WTC11 (cell line): ENCODE results near the gene COL4A2. TPM values are rescaled to one million over a fixed set of nuclear protein-coding genes. Genes with fewer than 3 reads are reported as not detected.

ENCODE experiments used
- ATAC-seq: fragments of 200-7000 bp; cut with Tn5 transposase; 2 replicates; pipeline ENCODE4 v1.10.0; 2021; ENCODE audit warnings: mild to moderate bottlenecking, moderate library complexity
- CTCF ChIA-PET: fragments of 300-600 bp; sonication (Branson Sonifier 250); formaldehyde crosslinking; loops from one replicate; lab custom pipeline; 2021; ENCODE audit warnings: antibody characterized with exemption; lab: Charles Lee
- POLR2A ChIA-PET: fragments of 350-600 bp; sonication (Branson Sonifier 250); formaldehyde crosslinking; loops from one replicate; lab custom pipeline; 2021; ENCODE audit warnings: antibody characterized with exemption; lab: Charles Lee
- DNase-seq: peaks from one replicate; pipeline ENCODE4 v3.0.0; 2021; ENCODE audit warnings: low spot score
- H3K27ac Mint-ChIP-seq: 2 replicates; pipeline ENCODE4 v1.8.0; 2021; ENCODE audit warnings: mixed read lengths
- H3K27me3 Mint-ChIP-seq: 2 replicates; pipeline ENCODE4 v1.8.0; 2021; ENCODE audit warnings: low read depth, mild to moderate bottlenecking, moderate library complexity, mixed read lengths
- H3K36me3 Mint-ChIP-seq: 2 replicates; pipeline ENCODE4 v1.8.0; 2021; ENCODE audit warnings: mixed read lengths
- H3K4me1 Mint-ChIP-seq: 2 replicates; pipeline ENCODE4 v1.8.0; 2022; ENCODE audit warnings: mixed read lengths
- H3K4me3 Mint-ChIP-seq: 2 replicates; pipeline ENCODE4 v1.8.0; 2021; ENCODE audit warnings: mild to moderate bottlenecking, moderate library complexity, mixed read lengths
- H3K9me3 Mint-ChIP-seq: 2 replicates; pipeline ENCODE4 v1.8.0; 2021; ENCODE audit warnings: mixed read lengths
- AR ChIP-seq: fragments of 250-450 bp; sonication (Bioruptor Pico); IDR thresholded peaks from 2 replicates; pipeline ENCODE4 v1.9.0; 2021; ENCODE audit warnings: mild to moderate bottlenecking
- FOXK1 ChIP-seq: sonication (generic); formaldehyde crosslinking; IDR thresholded peaks from 2 replicates; pipeline ENCODE4 v1.8.0; 2022; ENCODE audit warnings: mild to moderate bottlenecking, moderate library complexity, missing genetic modification reagents
- FOXP1 ChIP-seq: sonication (generic); formaldehyde crosslinking; IDR thresholded peaks from 2 replicates; pipeline ENCODE4 v1.8.0; 2022; ENCODE audit warnings: missing genetic modification reagents, mild to moderate bottlenecking, moderate library complexity, borderline replicate concordance
- GABPB1 ChIP-seq: sonication (generic); formaldehyde crosslinking; IDR thresholded peaks from 2 replicates; pipeline ENCODE4 v1.8.1; 2023; ENCODE audit warnings: mild to moderate bottlenecking, missing genetic modification reagents
- GTF2I ChIP-seq: fragments of 250-450 bp; sonication (Bioruptor Pico); conservative IDR thresholded peaks from 2 replicates; pipeline ENCODE4 v1.4.0; 2021; ENCODE audit warnings: mild to moderate bottlenecking
- MAX ChIP-seq: sonication (generic); formaldehyde crosslinking; IDR thresholded peaks from 2 replicates; pipeline ENCODE4 v1.8.0; 2022; ENCODE audit warnings: mild to moderate bottlenecking, missing genetic modification reagents
- NFYB ChIP-seq: sonication (generic); formaldehyde crosslinking; conservative IDR thresholded peaks from 2 replicates; pipeline ENCODE4 v1.8.0; 2022; ENCODE audit warnings: low read depth, missing genetic modification reagents
- NR3C1 ChIP-seq: sonication (generic); formaldehyde crosslinking; conservative IDR thresholded peaks from 2 replicates; pipeline ENCODE4 v1.8.1; 2023; ENCODE audit warnings: low read depth, mild to moderate bottlenecking, missing genetic modification reagents
- SMAD3 ChIP-seq: sonication (generic); formaldehyde crosslinking; IDR thresholded peaks from 2 replicates; pipeline ENCODE4 v1.8.0; 2022; ENCODE audit warnings: missing genetic modification reagents, mild to moderate bottlenecking, borderline replicate concordance
- TCF7 ChIP-seq: sonication (generic); formaldehyde crosslinking; IDR thresholded peaks from 2 replicates; pipeline ENCODE4 v1.8.0; 2022; ENCODE audit warnings: mild to moderate bottlenecking, low read depth, missing genetic modification reagents, moderate library complexity
- ZBTB21 ChIP-seq: sonication (generic); formaldehyde crosslinking; IDR thresholded peaks from 2 replicates; pipeline ENCODE4 v1.8.1; 2023; ENCODE audit warnings: mild to moderate bottlenecking, missing genetic modification reagents, borderline replicate concordance
- ZNF138 ChIP-seq: sonication (generic); formaldehyde crosslinking; conservative IDR thresholded peaks from 2 replicates; pipeline ENCODE4 v1.8.1; 2022; ENCODE audit warnings: mild to moderate bottlenecking, moderate library complexity, missing genetic modification reagents
- ZNF219 ChIP-seq: sonication (generic); formaldehyde crosslinking; IDR thresholded peaks from 2 replicates; pipeline ENCODE4 v1.8.0; 2023; ENCODE audit warnings: missing genetic modification reagents, mild to moderate bottlenecking, borderline replicate concordance
- total RNA-seq: library from RNA; stranded (reverse); gene quantifications from 3 replicates; pipeline ENCODE4 v1.2.3, GENCODE V29; 2021
- TF ChIP-seq, protein P1 (sequence below): sonication (generic); formaldehyde crosslinking; IDR thresholded peaks from 2 replicates; pipeline ENCODE4 v1.8.0; 2022; ENCODE audit warnings: mild to moderate bottlenecking, missing genetic modification reagents
- TF ChIP-seq, protein P2 (sequence below): sonication (generic); formaldehyde crosslinking; IDR thresholded peaks from 2 replicates; pipeline ENCODE4 v1.8.1; 2023; ENCODE audit warnings: mild to moderate bottlenecking, moderate library complexity, missing genetic modification reagents
- TF ChIP-seq, protein P3 (sequence below): sonication (generic); formaldehyde crosslinking; IDR thresholded peaks from 2 replicates; pipeline ENCODE4 v1.8.0; 2022; ENCODE audit warnings: mild to moderate bottlenecking, missing genetic modification reagents

COL4A2 gene
- total RNA-seq, 1 experiment from 2014 or later = 109 TPM

DNA sequence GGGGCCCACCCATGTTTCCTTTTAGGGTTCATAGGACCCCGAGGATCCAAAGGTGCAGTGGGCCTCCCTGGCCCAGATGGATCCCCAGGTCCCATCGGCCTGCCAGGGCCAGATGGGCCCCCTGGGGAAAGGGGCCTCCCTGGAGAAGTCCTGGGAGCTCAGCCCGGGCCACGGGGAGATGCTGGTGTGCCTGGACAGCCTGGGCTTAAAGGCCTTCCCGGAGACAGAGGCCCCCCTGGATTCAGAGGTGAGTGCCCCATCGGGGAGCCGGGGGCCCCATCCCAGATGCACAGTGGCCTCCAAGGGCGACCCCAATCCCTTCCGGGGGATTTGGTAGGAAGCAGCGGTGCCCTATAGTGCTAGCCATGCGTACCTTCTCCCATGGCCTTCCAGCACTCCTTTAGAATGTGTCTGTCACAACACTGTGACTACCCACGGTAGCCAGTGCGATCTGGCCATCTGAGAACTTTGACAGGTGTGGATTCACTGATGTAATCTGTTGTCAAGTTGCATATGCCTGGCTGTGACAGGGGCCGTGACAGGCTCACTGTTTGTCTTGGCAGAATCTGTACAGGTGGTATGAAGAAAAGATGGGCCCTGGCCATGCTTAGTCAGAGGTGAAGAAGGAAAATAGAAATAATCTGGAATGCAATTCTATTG lies 165.9 kb downstream of the COL4A2 start:
- ChIA-PET CTCF (no interaction called here), POLR2A (no interaction called here)
- no peak for DNase-seq
- Mint-ChIP-seq H3K9me3 (no peaks in the 10 kb centered on the region; the same call in 1 of the 2 replicates), H3K4me1 (peaks cover 6% of the 10 kb centered on the region), H3K36me3 (peaks cover 46% of the 10 kb centered on the region), H3K27me3 (no peaks in the 10 kb centered on the region), H3K27ac (no peak overlapping the region), H3K4me3 (no peak overlapping the region)
- TF ChIP-seq GTF2I (CRISPR knock-in tag) (no peak), GABPB1 (CRISPR knock-in tag) (peak; percentile 85)
- ATAC-seq = no peak

DNA sequence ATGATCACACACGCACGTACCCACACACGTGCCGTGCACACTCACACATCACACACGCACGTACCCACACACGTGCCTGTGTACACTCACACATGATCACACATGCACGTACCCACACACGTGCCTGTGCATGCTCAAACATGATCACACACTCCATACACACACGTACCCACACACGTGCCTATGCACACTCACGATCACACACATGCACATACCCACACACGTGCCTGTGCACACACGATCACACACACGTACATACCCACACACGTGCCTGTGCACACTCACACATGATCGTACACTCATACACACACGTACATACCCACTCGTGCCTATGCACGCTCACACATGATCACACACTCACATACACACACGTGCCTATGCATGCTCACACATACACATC lies 167.6 kb downstream of the COL4A2 start:
- Mint-ChIP-seq H3K27ac (peak overlapping the region; percentile 24), H3K4me3 (no peak overlapping the region), H3K9me3 (no peaks in the 10 kb centered on the region; the same call in 1 of the 2 replicates), H3K27me3 (no peaks in the 10 kb centered on the region), H3K36me3 (peaks cover 47% of the 10 kb centered on the region), H3K4me1 (peaks cover 6% of the 10 kb centered on the region)
- ATAC-seq = no peak
- POLR2A ChIA-PET = no interaction called here
- CTCF ChIA-PET = no interaction called here
- DNase-seq = no peak
- TF ChIP-seq, protein P1, sequence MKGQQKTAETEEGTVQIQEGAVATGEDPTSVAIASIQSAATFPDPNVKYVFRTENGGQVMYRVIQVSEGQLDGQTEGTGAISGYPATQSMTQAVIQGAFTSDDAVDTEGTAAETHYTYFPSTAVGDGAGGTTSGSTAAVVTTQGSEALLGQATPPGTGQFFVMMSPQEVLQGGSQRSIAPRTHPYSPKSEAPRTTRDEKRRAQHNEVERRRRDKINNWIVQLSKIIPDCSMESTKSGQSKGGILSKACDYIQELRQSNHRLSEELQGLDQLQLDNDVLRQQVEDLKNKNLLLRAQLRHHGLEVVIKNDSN = no peak
- TF ChIP-seq ZNF219 (no peak), ZBTB21 (CRISPR knock-in tag) (no peak), ZNF138 (no peak), AR (CRISPR knock-in tag) (no peak), MAX (CRISPR knock-in tag) (no peak), FOXK1 (no peak)
- TF ChIP-seq, protein P2, sequence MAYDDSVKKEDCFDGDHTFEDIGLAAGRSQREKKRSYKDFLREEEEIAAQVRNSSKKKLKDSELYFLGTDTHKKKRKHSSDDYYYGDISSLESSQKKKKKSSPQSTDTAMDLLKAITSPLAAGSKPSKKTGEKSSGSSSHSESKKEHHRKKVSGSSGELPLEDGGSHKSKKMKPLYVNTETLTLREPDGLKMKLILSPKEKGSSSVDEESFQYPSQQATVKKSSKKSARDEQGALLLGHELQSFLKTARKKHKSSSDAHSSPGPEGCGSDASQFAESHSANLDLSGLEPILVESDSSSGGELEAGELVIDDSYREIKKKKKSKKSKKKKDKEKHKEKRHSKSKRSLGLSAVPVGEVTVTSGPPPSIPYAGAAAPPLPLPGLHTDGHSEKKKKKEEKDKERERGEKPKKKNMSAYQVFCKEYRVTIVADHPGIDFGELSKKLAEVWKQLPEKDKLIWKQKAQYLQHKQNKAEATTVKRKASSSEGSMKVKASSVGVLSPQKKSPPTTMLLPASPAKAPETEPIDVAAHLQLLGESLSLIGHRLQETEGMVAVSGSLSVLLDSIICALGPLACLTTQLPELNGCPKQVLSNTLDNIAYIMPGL = no peak
- TF ChIP-seq, protein P3, sequence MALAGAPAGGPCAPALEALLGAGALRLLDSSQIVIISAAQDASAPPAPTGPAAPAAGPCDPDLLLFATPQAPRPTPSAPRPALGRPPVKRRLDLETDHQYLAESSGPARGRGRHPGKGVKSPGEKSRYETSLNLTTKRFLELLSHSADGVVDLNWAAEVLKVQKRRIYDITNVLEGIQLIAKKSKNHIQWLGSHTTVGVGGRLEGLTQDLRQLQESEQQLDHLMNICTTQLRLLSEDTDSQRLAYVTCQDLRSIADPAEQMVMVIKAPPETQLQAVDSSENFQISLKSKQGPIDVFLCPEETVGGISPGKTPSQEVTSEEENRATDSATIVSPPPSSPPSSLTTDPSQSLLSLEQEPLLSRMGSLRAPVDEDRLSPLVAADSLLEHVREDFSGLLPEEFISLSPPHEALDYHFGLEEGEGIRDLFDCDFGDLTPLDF = no peak

DNA sequence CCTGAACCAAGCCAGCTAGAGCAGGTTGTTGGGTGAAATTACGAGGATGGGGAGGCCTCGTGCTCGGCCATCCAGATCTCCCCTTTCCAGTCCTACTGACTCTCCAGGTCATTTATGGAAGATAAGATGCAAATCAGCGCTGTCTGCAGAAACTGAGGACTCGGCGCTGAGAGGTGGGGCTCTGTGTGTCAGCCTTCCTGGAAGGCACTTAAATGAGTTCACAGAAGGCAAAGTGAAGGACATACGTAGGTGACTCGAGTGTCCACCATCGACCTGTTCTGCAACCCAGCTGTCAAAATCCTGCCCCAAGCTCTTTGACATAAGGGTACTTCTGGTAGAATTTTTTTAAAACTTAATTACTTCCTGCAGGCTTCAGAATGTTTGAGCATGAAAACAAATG lies 168.0 kb downstream of the COL4A2 start:
- no peaks in the 10 kb centered on the region; the same call in 1 of the 2 replicates for H3K9me3 Mint-ChIP-seq
- H3K27me3 Mint-ChIP-seq = no peaks in the 10 kb centered on the region
- ATAC-seq (no peak), DNase-seq (no peak)
- peaks cover 47% of the 10 kb centered on the region for H3K36me3 Mint-ChIP-seq
- POLR2A ChIA-PET = no interaction called here
- peaks cover 6% of the 10 kb centered on the region for H3K4me1 Mint-ChIP-seq
- no peak for TF ChIP-seq ZBTB21 (CRISPR knock-in tag)
- no peak for TF ChIP-seq NR3C1 (CRISPR knock-in tag)
- TF ChIP-seq FOXP1 (CRISPR knock-in tag) = no peak
- no peak for TF ChIP-seq NFYB (CRISPR knock-in tag)
- no peak for TF ChIP-seq SMAD3 (CRISPR knock-in tag)
- no peak for TF ChIP-seq TCF7
- H3K4me3 Mint-ChIP-seq = no peak overlapping the region
- CTCF ChIA-PET = no interaction called here
- H3K27ac Mint-ChIP-seq = peak overlapping the region; percentile 24; the same call in 1 of the 2 replicates
